SU-DHL-6 (cell line): Measurements from ENCODE around the gene EXD3.

Experiments used
- H2AFZ ChIP-seq: fragments of 200-600 bp; sonication (generic); 2 replicates; pipeline ENCODE4 v1.6.1; 2014; ENCODE audit warnings: low read depth, mild to moderate bottlenecking, moderate library complexity, mixed read lengths, antibody characterized with exemption, low read length; ENCODE audit not compliant: severe bottlenecking
- H3F3A ChIP-seq: fragments of 200-600 bp; shearing (Covaris generic); 2 replicates; pipeline ENCODE4 v1.6.0; 2016; ENCODE audit warnings: antibody characterized with exemption, mild to moderate bottlenecking; ENCODE audit not compliant: insufficient read depth
- H3K27ac ChIP-seq: fragments of 200-600 bp; sonication (generic); 2 replicates; pipeline ENCODE4 v1.5.1; 2016; ENCODE audit warnings: low read depth, mild to moderate bottlenecking, low read length, moderate library complexity, mixed read lengths
- H3K27me3 ChIP-seq: fragments of 200-600 bp; sonication (generic), shearing (Covaris generic); 2 replicates; pipeline ENCODE4 v1.6.0; 2014; ENCODE audit warnings: mild to moderate bottlenecking, low read length
- H3K36me3 ChIP-seq: fragments of 200-600 bp; sonication (generic); 2 replicates; pipeline ENCODE4 v1.6.1; 2014; ENCODE audit warnings: mild to moderate bottlenecking, low read length, mixed read lengths
- H3K4me2 ChIP-seq: fragments of 300-600, 200-600 bp; shearing (Covaris generic), sonication (generic); 2 replicates; pipeline ENCODE4 v1.6.0; 2014; ENCODE audit warnings: low read length, low read depth, mild to moderate bottlenecking; ENCODE audit not compliant: poor library complexity, severe bottlenecking
- H3K4me3 ChIP-seq: fragments of 200-600 bp; sonication (generic); 2 replicates; pipeline ENCODE4 v1.5.1; 2014; ENCODE audit warnings: antibody characterized with exemption, low read length, mild to moderate bottlenecking, mixed read lengths; ENCODE audit not compliant: insufficient read depth, poor library complexity, severe bottlenecking
- H3K79me2 ChIP-seq: fragments of 200-600 bp; sonication (generic); 2 replicates; pipeline ENCODE4 v1.6.1; 2014; ENCODE audit warnings: mild to moderate bottlenecking, low read length, moderate library complexity; ENCODE audit not compliant: insufficient read depth
- H3K9ac ChIP-seq: fragments of 200-600 bp; sonication (generic); 2 replicates; pipeline ENCODE4 v1.7.0; 2014; ENCODE audit warnings: mild to moderate bottlenecking, low read length
- H3K9me2 ChIP-seq: fragments of 200-600 bp; sonication (generic); replicated peaks from 2 replicates; pipeline ENCODE4 v1.6.1; 2014; ENCODE audit warnings: low read length; ENCODE audit not compliant: insufficient read depth
- H3K9me3 ChIP-seq: fragments of 200-600 bp; sonication (generic); 2 replicates; pipeline ENCODE4 v1.6.1; 2014; ENCODE audit warnings: low read length, mixed read lengths; ENCODE audit not compliant: insufficient read depth
- H4K20me1 ChIP-seq: fragments of 200-600 bp; sonication (generic); 2 replicates; pipeline ENCODE4 v1.6.1; 2014; ENCODE audit warnings: low read depth, mild to moderate bottlenecking, antibody characterized with exemption, low read length, moderate library complexity, mixed read lengths
- EZH2phosphoT487 ChIP-seq: fragments of 200-600 bp; sonication (generic), shearing (Covaris generic); conservative IDR thresholded peaks from 2 replicates; pipeline ENCODE4 v1.6.1; 2018; ENCODE audit warnings: mild to moderate bottlenecking, antibody characterized with exemption, low read length, moderate library complexity, mixed read lengths
- TF ChIP-seq, protein P1 (sequence below): fragments of 200-600 bp; sonication (generic); IDR thresholded peaks from one replicate; pipeline ENCODE4 v1.5.1; 2017; ENCODE audit warnings: antibody characterized with exemption, mild to moderate bottlenecking, low read length, moderate library complexity; ENCODE audit not compliant: insufficient read depth, poor library complexity, severe bottlenecking

EXD3 gene

DNA sequence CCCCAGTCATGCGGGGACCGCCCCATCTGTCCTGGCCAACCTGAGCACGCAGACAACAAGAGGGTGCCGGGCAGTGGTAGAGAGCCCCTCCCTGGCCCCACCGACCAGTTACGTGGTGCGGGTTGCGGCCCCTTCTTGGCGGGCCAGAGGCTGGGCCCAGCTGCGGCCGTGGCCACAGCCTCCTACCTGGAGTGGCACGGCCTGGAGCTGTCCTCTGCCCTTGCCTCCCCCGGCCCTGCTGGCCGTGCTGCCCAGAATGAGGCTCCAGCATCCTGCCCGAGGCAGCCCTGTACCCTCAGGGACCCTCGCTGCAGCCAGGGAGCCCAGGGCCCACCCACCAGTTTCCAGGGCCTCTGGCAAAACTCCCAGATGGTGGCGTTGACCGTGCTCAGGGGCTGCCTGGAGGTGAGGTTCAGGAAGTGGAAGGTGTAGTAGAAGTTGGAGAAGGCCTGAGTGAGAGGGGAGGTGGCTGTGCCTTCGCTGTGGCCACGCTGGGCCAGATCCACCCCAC, 12.5 kb upstream of the EXD3 start:
- no peaks in the 10 kb centered on the region for H3K36me3 ChIP-seq
- no peaks in the 10 kb centered on the region for H3K27me3 ChIP-seq
- no peak overlapping the region for H3K9ac ChIP-seq
- H3K79me2 ChIP-seq = no peaks in the 10 kb centered on the region
- no peak overlapping the region for H3K4me3 ChIP-seq
- no peaks in the 10 kb centered on the region for H3K9me2 ChIP-seq
- TF ChIP-seq, protein P1, sequence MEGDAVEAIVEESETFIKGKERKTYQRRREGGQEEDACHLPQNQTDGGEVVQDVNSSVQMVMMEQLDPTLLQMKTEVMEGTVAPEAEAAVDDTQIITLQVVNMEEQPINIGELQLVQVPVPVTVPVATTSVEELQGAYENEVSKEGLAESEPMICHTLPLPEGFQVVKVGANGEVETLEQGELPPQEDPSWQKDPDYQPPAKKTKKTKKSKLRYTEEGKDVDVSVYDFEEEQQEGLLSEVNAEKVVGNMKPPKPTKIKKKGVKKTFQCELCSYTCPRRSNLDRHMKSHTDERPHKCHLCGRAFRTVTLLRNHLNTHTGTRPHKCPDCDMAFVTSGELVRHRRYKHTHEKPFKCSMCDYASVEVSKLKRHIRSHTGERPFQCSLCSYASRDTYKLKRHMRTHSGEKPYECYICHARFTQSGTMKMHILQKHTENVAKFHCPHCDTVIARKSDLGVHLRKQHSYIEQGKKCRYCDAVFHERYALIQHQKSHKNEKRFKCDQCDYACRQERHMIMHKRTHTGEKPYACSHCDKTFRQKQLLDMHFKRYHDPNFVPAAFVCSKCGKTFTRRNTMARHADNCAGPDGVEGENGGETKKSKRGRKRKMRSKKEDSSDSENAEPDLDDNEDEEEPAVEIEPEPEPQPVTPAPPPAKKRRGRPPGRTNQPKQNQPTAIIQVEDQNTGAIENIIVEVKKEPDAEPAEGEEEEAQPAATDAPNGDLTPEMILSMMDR = no peak
- TF ChIP-seq EZH2phosphoT487 = no peak
- H2AFZ ChIP-seq = no peak overlapping the region
- no peaks in the 10 kb centered on the region for H3K9me3 ChIP-seq
- no peak overlapping the region for H3K4me2 ChIP-seq
- no peaks in the 10 kb centered on the region for H3F3A ChIP-seq
- no peaks in the 10 kb centered on the region for H4K20me1 ChIP-seq
- peak overlapping the region; percentile 46 for H3K27ac ChIP-seq

DNA sequence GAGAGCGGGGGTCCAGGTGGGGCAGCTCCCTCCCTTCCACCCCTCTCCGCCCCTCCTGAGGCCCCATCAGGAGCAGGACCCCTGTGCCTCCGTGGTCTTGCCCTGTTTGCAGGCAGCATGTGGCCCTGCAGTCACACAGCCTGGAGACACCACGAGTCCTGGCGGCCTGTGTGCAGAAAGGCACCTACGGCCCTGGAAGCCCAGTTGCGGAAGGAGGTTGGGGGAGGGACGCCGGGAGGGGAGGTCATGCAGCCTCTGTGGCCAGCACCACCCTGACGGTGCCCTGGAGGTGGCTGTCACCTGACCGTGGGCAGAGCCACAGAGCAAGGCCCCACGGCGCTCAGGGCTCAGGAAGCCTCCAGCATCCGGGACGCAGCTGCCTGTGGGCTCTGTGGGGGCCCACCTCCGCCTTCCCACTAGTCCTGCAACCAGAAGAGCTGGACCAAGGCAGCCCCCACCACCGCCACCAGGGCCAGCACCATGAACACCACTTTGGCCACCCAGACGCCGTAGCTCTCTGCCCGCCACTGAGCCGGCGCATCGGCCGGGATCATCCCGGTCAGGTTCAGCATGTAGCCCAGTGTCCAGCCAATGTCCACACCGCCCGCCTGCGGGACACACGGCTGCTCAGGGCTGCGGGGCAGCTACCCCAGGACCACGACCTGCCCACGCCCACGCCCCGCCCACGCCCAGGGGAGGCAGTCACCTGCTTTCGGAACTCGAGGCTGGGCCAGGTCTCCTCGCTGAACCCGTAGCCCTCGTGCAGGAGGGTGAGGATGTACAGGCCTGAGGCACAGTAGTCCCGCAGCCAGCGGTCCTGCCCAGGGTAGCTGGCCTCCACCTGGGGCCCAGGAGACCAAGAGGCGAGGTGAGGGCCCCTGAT, 11.8 kb upstream of the EXD3 start:
- no peaks in the 10 kb centered on the region for H4K20me1 ChIP-seq

DNA sequence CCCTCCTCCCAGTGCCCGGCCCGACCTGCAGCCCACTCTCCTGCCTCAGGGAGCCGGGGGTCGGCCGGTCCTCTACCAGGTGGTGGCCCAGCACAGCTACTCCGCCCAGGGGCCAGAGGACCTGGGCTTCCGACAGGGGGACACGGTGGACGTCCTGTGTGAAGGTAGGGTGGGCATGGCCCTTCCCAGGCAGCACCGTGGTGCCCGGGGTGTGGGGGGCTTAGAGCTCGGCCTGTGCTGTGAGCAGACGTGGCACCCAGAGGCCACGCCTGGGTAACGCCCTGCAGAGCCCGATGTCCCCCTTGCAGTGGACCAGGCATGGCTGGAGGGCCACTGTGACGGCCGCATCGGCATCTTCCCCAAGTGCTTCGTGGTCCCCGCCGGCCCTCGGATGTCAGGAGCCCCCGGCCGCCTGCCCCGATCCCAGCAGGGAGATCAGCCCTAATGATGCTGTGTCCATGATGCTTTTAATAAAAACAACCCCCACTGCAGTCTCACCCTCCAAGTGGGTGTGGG, 11.0 kb upstream of the EXD3 start:
- H3K4me2 ChIP-seq = no peak overlapping the region
- no peaks in the 10 kb centered on the region for H3K27me3 ChIP-seq
- H3K9ac ChIP-seq = no peak overlapping the region
- peaks cover 5% of the 10 kb centered on the region; the same call in 1 of the 2 replicates for H3F3A ChIP-seq
- no peaks in the 10 kb centered on the region for H3K79me2 ChIP-seq
- no peaks in the 10 kb centered on the region for H3K36me3 ChIP-seq
- no peak for TF ChIP-seq EZH2phosphoT487
- TF ChIP-seq, protein P1 = no peak
- no peaks in the 10 kb centered on the region for H4K20me1 ChIP-seq
- no peaks in the 10 kb centered on the region for H3K9me2 ChIP-seq
- H2AFZ ChIP-seq = no peak overlapping the region
- H3K27ac ChIP-seq = no peak overlapping the region
- H3K4me3 ChIP-seq = no peak overlapping the region
- H3K9me3 ChIP-seq = no peaks in the 10 kb centered on the region

More for the DNA sequence above, 11.8 kb upstream of the EXD3 start:
- no peaks in the 10 kb centered on the region for H3F3A ChIP-seq
- no peak overlapping the region for H3K4me2 ChIP-seq
- H3K9me3 ChIP-seq = no peaks in the 10 kb centered on the region
- H2AFZ ChIP-seq = no peak overlapping the region
- no peaks in the 10 kb centered on the region for H3K27me3 ChIP-seq
- no peak for TF ChIP-seq EZH2phosphoT487
- TF ChIP-seq, protein P1 = no peak
- no peak overlapping the region for H3K4me3 ChIP-seq
- H3K79me2 ChIP-seq = no peaks in the 10 kb centered on the region
- no peak overlapping the region for H3K27ac ChIP-seq
- no peaks in the 10 kb centered on the region for H3K9me2 ChIP-seq
- no peak overlapping the region for H3K9ac ChIP-seq
- H3K36me3 ChIP-seq = no peaks in the 10 kb centered on the region
